Peyer's patch (tissue), 4 donors: ENCODE measurements around the gene CLDN14. TPM values are rescaled to one million over a fixed set of nuclear protein-coding genes. Genes with fewer than 3 reads are reported as not detected.

Source experiments
- DNase-seq, 3 donors: peaks; one replicate each; pipeline ENCODE4 v3.0.0-alpha.2; 2017 to 2019
- H3K27ac ChIP-seq, 4 donors: fragments of 200-600 bp; sonication (generic); one replicate each; pipeline ENCODE4 v1.5.1; 2016 to 2019
- H3K27me3 ChIP-seq, 2 donors: fragments of 200-600 bp; sonication (generic); one replicate each; pipeline ENCODE4 v1.5.1; 2019
- H3K36me3 ChIP-seq, 3 donors: fragments of 200-600 bp; sonication (generic); one replicate each; pipeline ENCODE4 v1.5.1; 2016 to 2019
- H3K4me1 ChIP-seq, 4 donors: fragments of 200-600 bp; sonication (generic); one replicate each; pipeline ENCODE4 v1.5.1; 2016 to 2019
- H3K4me3 ChIP-seq, 4 donors: fragments of 200-600 bp; sonication (generic); 1 replicate in 3 of 4; 2 replicates in 1 of 4; pipeline ENCODE4 v1.5.1; 2016 to 2019; ENCODE audit warnings: mild to moderate bottlenecking in 1 of 4
- H3K9me3 ChIP-seq, 4 donors: fragments of 200-600 bp; sonication (generic); one replicate each; pipeline ENCODE4 v1.5.1; 2016 to 2019; ENCODE audit warnings: mild to moderate bottlenecking in 1 of 4
- POLR2A ChIP-seq, 2 donors: fragments of 450-650 bp; IDR thresholded peaks; one replicate each; pipeline ENCODE4 v1.5.1; 2017; ENCODE audit warnings: antibody characterized with exemption in 2 of 2, mild to moderate bottlenecking in 2 of 2, moderate library complexity in 2 of 2
- total RNA-seq, 4 donors: library from RNA; depleted of rRNA; stranded (reverse); fragments of >200 nt; gene quantifications; one replicate each; pipeline ENCODE4 v1.1.0, GENCODE V29; 2016
- TF ChIP-seq, protein P1 (sequence below), 6 experiments: fragments of 450-650 bp in 4 of 6; fragments of 200-600 bp in 2 of 6; sonication (generic) in 1 of 6; IDR thresholded peaks; one replicate each; pipeline ENCODE4 v1.5.1; 2017 to 2019; ENCODE audit warnings: antibody characterized with exemption in 6 of 6, mild to moderate bottlenecking in 3 of 6, moderate library complexity in 1 of 6

CLDN14 gene
- total RNA-seq, 4 donors from 2014 or later = not detected

DNA sequence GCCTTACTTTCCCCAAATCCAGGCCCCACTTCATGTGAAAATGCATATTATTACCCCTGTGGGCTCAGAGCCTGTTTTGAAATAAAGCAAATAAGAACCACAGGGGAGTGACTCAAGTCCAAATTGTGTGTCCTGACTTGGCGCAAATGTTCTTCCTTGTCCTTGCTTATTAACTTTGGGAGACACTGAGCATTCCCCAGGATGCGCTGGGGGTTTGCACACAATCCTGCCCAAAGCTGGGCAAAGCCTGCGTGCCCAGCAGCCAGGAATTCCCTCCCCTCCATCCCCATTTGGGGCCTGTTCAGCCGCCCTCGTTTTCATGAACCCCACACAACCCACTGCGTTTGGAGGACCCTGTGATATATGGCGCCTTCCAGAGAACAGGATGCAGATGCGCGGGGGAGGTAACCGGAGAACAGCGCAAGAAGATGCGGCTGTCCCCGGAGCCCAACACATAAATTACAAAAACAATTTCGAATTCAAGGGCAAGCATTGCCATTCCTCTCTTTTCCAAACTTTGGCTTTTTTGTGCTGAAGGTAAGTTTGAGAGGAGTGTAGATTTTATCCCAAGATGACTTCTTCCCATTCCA, 42.4 kb upstream of the CLDN14 start:
- DNase-seq = no peak
- no peaks in the 10 kb centered on the region for H3K4me1 ChIP-seq
- H3K27me3 ChIP-seq = no peaks in the 10 kb centered on the region
- H3K27ac ChIP-seq = no peak overlapping the region
- no peak for TF ChIP-seq POLR2A (IDR thresholded peaks at IDR 0.05)
- no peak overlapping the region for H3K4me3 ChIP-seq
- H3K9me3 ChIP-seq = no peaks in the 10 kb centered on the region
- no peaks in the 10 kb centered on the region for H3K36me3 ChIP-seq

DNA sequence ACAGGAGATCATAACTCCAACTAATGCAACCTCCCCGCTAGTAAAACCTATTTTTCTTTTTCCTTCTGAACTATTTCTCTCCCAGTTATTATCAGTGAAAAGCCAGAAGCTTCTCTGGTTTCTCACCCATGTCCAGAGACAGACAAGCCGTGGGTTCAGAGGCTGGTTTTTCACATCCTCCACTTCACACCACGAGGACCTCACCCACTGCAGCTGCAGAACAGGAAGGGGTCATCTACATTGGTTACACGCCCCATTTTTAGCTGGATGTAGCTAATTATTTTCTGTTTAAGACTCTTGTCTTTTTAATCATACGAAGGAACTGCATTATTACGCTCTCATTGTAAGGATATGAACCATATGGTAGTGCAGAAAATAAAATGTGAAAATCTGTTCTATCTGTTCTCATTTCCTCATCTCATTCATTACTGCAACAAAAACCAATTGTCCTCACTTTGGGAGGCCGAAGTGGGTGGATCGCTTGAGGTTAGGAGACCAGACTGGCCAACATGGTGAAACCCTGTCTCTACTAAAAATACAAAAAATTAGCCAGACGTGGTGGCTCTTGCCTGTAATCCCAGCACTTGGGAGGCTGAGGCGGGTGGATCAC, 39.1 kb upstream of the CLDN14 start:
- DNase-seq = no peak
- Histone ChIP-seq H3K36me3 (no peaks in the 10 kb centered on the region), H3K9me3 (no peaks in the 10 kb centered on the region), H3K4me3 (no peak overlapping the region), H3K27ac (no peak overlapping the region), H3K4me1 (no peaks in the 10 kb centered on the region), H3K27me3 (no peaks in the 10 kb centered on the region)
- TF ChIP-seq POLR2A (IDR thresholded peaks at IDR 0.05) = no peak
- TF ChIP-seq, protein P1, sequence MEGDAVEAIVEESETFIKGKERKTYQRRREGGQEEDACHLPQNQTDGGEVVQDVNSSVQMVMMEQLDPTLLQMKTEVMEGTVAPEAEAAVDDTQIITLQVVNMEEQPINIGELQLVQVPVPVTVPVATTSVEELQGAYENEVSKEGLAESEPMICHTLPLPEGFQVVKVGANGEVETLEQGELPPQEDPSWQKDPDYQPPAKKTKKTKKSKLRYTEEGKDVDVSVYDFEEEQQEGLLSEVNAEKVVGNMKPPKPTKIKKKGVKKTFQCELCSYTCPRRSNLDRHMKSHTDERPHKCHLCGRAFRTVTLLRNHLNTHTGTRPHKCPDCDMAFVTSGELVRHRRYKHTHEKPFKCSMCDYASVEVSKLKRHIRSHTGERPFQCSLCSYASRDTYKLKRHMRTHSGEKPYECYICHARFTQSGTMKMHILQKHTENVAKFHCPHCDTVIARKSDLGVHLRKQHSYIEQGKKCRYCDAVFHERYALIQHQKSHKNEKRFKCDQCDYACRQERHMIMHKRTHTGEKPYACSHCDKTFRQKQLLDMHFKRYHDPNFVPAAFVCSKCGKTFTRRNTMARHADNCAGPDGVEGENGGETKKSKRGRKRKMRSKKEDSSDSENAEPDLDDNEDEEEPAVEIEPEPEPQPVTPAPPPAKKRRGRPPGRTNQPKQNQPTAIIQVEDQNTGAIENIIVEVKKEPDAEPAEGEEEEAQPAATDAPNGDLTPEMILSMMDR (IDR thresholded peaks at IDR 0.05) = no peak

DNA sequence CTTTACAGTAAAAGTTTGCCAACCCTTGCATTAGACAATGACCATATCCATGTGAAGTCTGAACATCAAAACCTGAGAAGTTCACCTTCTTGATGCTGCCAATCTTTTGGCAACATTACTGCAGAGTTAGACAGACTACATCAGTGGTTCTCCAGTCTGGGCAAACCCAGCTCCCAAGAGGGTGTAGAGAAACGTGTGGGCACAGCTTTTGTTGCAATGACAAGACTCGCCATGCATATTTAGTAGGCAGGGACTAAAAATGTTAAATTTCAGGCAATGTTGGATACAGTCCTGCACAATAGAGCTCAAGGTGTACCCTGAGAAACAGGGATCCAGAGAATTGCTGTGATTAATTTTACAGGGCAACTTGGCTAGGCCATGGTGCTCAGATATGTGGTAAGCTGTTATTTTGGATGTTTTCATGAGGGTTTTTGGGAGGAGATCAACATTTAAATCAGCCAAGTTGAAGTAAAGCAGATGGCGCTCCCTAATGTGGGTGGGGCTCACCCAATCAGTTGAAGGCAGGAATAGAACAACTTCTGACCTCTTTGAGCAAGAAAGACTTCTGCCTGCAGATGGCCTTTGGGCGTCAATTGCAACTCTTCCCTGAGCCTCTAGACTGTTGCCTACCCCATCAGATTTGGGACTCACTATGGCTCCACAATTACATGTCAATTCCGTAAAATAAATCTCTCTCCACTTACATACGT, 37.6 kb upstream of the CLDN14 start:
- no peaks in the 10 kb centered on the region for H3K36me3 ChIP-seq
- TF ChIP-seq, protein P1 (IDR thresholded peaks at IDR 0.05) = no peak
- TF ChIP-seq POLR2A (IDR thresholded peaks at IDR 0.05) = no peak
- no peaks in the 10 kb centered on the region for H3K27me3 ChIP-seq
- H3K4me3 ChIP-seq = no peak overlapping the region
- H3K9me3 ChIP-seq = no peaks in the 10 kb centered on the region
- H3K27ac ChIP-seq = no peak overlapping the region
- H3K4me1 ChIP-seq = no peaks in the 10 kb centered on the region
- no peak for DNase-seq

DNA sequence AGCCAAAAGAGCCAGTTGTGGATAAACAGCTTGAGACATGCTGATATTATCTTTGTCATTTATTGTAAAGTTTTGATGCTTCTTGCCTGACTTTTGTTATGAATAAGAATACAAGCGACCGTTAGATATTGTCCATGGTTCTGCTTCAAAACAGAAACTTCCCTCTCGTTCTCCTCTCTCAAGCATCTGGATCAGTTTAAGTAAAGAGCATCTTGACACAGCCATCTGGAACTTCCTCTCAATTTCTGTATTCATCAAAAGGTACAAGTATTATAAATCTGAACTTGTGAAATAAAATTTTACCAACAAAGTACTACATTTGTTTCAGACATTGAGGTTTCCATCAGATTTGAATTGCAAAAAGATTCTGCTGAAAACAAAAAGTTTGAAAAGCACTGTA, 36.4 kb upstream of the CLDN14 start:
- TF ChIP-seq, protein P1 (IDR thresholded peaks at IDR 0.05) = no peak
- TF ChIP-seq POLR2A (IDR thresholded peaks at IDR 0.05) = no peak
- H3K36me3 ChIP-seq = no peaks in the 10 kb centered on the region

DNA sequence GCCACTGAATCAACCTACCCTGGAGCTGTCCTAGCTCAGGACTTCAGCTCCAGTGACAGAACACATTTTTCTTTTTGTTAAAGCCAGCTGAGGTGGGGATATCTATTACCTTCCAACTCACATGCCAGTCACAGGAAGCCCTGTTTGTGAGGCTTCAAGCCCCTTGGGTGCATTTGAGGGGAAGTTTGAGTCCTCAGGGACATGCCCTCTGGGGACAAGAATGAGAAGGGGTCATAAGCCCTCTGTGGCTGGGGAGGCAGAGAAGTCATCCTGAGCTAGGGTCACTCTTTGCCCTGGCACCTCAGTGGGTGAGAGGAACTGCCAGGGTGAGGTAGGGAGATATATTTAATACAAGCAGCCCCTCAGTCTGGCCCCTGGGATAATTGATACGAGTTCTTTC, 33.5 kb upstream of the CLDN14 start:
- DNase-seq = no peak
- H3K4me1 ChIP-seq = no peaks in the 10 kb centered on the region
- H3K36me3 ChIP-seq = no peaks in the 10 kb centered on the region
- no peaks in the 10 kb centered on the region for H3K27me3 ChIP-seq
- no peak overlapping the region for H3K27ac ChIP-seq
- no peak overlapping the region for H3K4me3 ChIP-seq
- TF ChIP-seq, protein P1 (IDR thresholded peaks at IDR 0.05) = no peak
- no peak for TF ChIP-seq POLR2A (IDR thresholded peaks at IDR 0.05)
- no peaks in the 10 kb centered on the region for H3K9me3 ChIP-seq

More for the DNA sequence above, 36.4 kb upstream of the CLDN14 start:
- Histone ChIP-seq H3K9me3 (no peaks in the 10 kb centered on the region), H3K4me1 (no peaks in the 10 kb centered on the region), H3K27me3 (no peaks in the 10 kb centered on the region), H3K27ac (no peak overlapping the region), H3K4me3 (no peak overlapping the region)
- no peak for DNase-seq

DNA sequence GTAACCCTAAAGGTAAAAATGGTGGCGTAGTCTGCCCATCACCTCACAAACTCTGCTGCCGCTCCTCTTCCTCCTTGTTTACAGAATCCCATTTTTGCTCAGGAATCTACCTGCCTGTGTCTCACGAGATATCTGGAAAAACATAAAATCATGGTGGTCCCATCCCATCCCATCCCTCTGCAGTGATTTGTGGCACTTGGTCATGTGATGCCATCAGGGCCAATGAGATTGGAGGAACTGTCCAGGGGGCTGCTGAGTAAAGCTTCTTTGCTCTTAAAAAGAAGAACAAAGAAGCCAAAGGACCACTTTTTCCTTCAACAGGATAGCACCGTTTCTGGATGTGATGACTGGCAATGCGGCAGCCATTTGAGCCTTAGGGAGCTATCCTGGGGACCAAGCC, 33.0 kb upstream of the CLDN14 start:
- no peaks in the 10 kb centered on the region for H3K36me3 ChIP-seq
- TF ChIP-seq, protein P1 (IDR thresholded peaks at IDR 0.05) = no peak
- TF ChIP-seq POLR2A (IDR thresholded peaks at IDR 0.05) = no peak
- no peak for DNase-seq

More for the DNA sequence above, 33.0 kb upstream of the CLDN14 start:
- no peak overlapping the region for H3K27ac ChIP-seq
- H3K4me3 ChIP-seq = no peak overlapping the region
- no peaks in the 10 kb centered on the region for H3K9me3 ChIP-seq
- H3K4me1 ChIP-seq = no peaks in the 10 kb centered on the region
- H3K27me3 ChIP-seq = no peaks in the 10 kb centered on the region
